HEK293T (cell line): ENCODE results near the gene CENATAC.

Experiments used
- ARNT ChIP-seq: fragments of 450-650 bp; IDR thresholded peaks from 2 replicates; pipeline ENCODE4 v1.6.1; 2017; ENCODE audit warnings: mild to moderate bottlenecking
- BHLHE40 ChIP-seq: fragments of 450-650 bp; IDR thresholded peaks from 2 replicates; pipeline ENCODE4 v1.6.1; 2016; ENCODE audit warnings: mild to moderate bottlenecking, moderate library complexity, borderline replicate concordance
- ELF4 ChIP-seq: fragments of 450-650 bp; IDR thresholded peaks from 2 replicates; pipeline ENCODE4 v1.6.1; 2017; ENCODE audit warnings: antibody characterized with exemption
- FOXA1 ChIP-seq: fragments of 450-650 bp; IDR thresholded peaks from 2 replicates; pipeline ENCODE4 v1.6.1; 2016; ENCODE audit warnings: mild to moderate bottlenecking
- FOXM1 ChIP-seq: fragments of 450-650 bp; IDR thresholded peaks from 2 replicates; pipeline ENCODE4 v1.6.1; 2017; ENCODE audit warnings: mild to moderate bottlenecking, borderline replicate concordance
- HDGF ChIP-seq: fragments of 450-650 bp; IDR thresholded peaks from 2 replicates; pipeline ENCODE4 v1.6.1; 2017; ENCODE audit warnings: antibody characterized with exemption, borderline replicate concordance
- LEF1 ChIP-seq: fragments of 450-650 bp; IDR thresholded peaks from 2 replicates; pipeline ENCODE4 v1.6.1; 2017; ENCODE audit warnings: mild to moderate bottlenecking, borderline replicate concordance
- SP1 ChIP-seq: fragments of 450-650 bp; IDR thresholded peaks from 2 replicates; pipeline ENCODE4 v1.6.1; 2017
- SUZ12 ChIP-seq: fragments of 450-650 bp; IDR thresholded peaks from 2 replicates; pipeline ENCODE4 v1.6.1; 2016; ENCODE audit warnings: mild to moderate bottlenecking
- TARDBP ChIP-seq: fragments of 450-650 bp; IDR thresholded peaks from 2 replicates; pipeline ENCODE4 v1.6.1; 2016
- ZNF384 ChIP-seq: fragments of 450-650 bp; IDR thresholded peaks from 2 replicates; pipeline ENCODE4 v1.6.1; 2016

DNA sequence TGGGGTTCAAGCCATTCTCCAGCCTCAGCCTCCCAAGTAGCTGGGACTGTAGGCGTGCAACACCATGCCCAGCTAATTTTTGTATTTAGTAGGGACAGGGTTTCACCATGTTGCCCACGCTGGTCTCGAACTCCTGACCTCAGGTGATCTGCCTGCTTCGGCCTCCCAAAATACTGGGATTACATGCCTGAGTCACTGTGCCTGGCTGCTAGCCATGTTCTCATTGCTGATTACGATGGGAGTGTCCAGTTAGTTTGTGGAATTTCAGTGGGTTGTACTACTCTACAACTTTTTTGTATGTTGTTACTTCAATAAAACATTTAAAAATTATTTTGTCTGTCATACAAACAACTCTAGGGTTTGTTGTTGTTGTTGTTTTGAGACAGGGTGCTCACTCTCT, 64.8 kb downstream of the CENATAC start:
- TF ChIP-seq ARNT: no peak
- TF ChIP-seq SP1: no peak
- no peak for TF ChIP-seq BHLHE40
- no peak for TF ChIP-seq SUZ12
- no peak for TF ChIP-seq HDGF
- TF ChIP-seq FOXM1: no peak
- no peak for TF ChIP-seq FOXA1
- no peak for TF ChIP-seq ELF4
- TF ChIP-seq ZNF384: no peak
- TF ChIP-seq LEF1: no peak
- no peak for TF ChIP-seq TARDBP
